GM12878 (cell line): Measurements from ENCODE around the gene C19orf38. TPM values are rescaled to one million over a fixed set of nuclear protein-coding genes. Genes with fewer than 3 reads are reported as not detected.
A peak's percentile ranks its signal among the peaks of the same experiment; 100 is the strongest.

Experiments used
- BHLHE40 ChIP-seq, 2 experiments: fragments of 450-650 bp in 1 of 2; IDR thresholded peaks; 2 replicates each; pipeline ENCODE4 v1.6.1; 2011 to 2017; ENCODE audit warnings: low read depth in 2 of 2, borderline replicate concordance in 1 of 2, improper control_type of control experiment in 1 of 2, low read length in 1 of 2, mild to moderate bottlenecking in 1 of 2
- BMI1 ChIP-seq: fragments of 450-650 bp; IDR thresholded peaks from 2 replicates; pipeline ENCODE4 v1.6.1; 2016; ENCODE audit warnings: mild to moderate bottlenecking, moderate library complexity, borderline replicate concordance
- CBFB ChIP-seq: IDR thresholded peaks from 2 replicates; pipeline ENCODE4 v1.6.1; 2016; ENCODE audit warnings: antibody characterized with exemption, low read depth
- CREB1 ChIP-seq: IDR thresholded peaks from 2 replicates; pipeline ENCODE4 v1.6.1; 2012; ENCODE audit warnings: low read depth, mild to moderate bottlenecking, inconsistent platforms
- DPF2 ChIP-seq: fragments of 450-650 bp; IDR thresholded peaks from 2 replicates; pipeline ENCODE4 v1.6.1; 2017; ENCODE audit warnings: mild to moderate bottlenecking
- FOXK2 ChIP-seq: fragments of 450-650 bp; IDR thresholded peaks from 2 replicates; pipeline ENCODE4 v1.6.1; 2017; ENCODE audit warnings: mild to moderate bottlenecking, moderate library complexity
- FOXM1 ChIP-seq: IDR thresholded peaks from 2 replicates; pipeline ENCODE4 v1.6.1; 2012; ENCODE audit warnings: low read depth, mild to moderate bottlenecking, inconsistent platforms, low read length, moderate library complexity
- HDAC2 ChIP-seq: fragments of 200-600 bp; sonication (generic); IDR thresholded peaks from 2 replicates; pipeline ENCODE4 v1.6.1; 2017
- IRF3 ChIP-seq: fragments of 450-650 bp; IDR thresholded peaks from 2 replicates; pipeline ENCODE4 v1.6.1; 2014; ENCODE audit warnings: mild to moderate bottlenecking
- MEF2A ChIP-seq: IDR thresholded peaks from 2 replicates; pipeline ENCODE4 v1.6.1; 2011; ENCODE audit warnings: low read depth, mild to moderate bottlenecking, low read length, moderate library complexity; ENCODE audit not compliant: insufficient read depth
- MTA2 ChIP-seq: fragments of 450-650 bp; IDR thresholded peaks from 2 replicates; pipeline ENCODE4 v1.6.1; 2016; ENCODE audit warnings: low read depth, mild to moderate bottlenecking, moderate library complexity
- MTA3 ChIP-seq: IDR thresholded peaks from 2 replicates; pipeline ENCODE4 v1.6.1; 2012; ENCODE audit warnings: low read length, inconsistent platforms, borderline replicate concordance
- NBN ChIP-seq: fragments of 450-650 bp; IDR thresholded peaks from 2 replicates; pipeline ENCODE4 v1.6.1; 2016
- NRF1 ChIP-seq: conservative IDR thresholded peaks from 2 replicates; pipeline ENCODE4 v1.6.1; 2011; ENCODE audit warnings: mild to moderate bottlenecking, low read depth, low read length, improper control_type of control experiment
- POLR2A ChIP-seq: IDR thresholded peaks from 2 replicates; pipeline ENCODE4 v1.6.1; 2011; ENCODE audit warnings: low read depth, mild to moderate bottlenecking, low read length
- RUNX3 ChIP-seq: IDR thresholded peaks from 2 replicates; pipeline ENCODE4 v1.6.1; 2012; ENCODE audit warnings: low read length, inconsistent platforms
- SMAD1 ChIP-seq: fragments of 450-650 bp; IDR thresholded peaks from 2 replicates; pipeline ENCODE4 v1.6.1; 2018; ENCODE audit warnings: mild to moderate bottlenecking, low read depth; ENCODE audit not compliant: partially characterized antibody
- SMAD5 ChIP-seq: IDR thresholded peaks from 2 replicates; pipeline ENCODE4 v1.6.1; 2016; ENCODE audit warnings: antibody characterized with exemption, low read depth
- SP1 ChIP-seq: IDR thresholded peaks from one replicate; pipeline ENCODE4 v1.6.1; 2011; ENCODE audit warnings: low read depth, low read length
- SREBF1 ChIP-seq: IDR thresholded peaks from 2 replicates; pipeline ENCODE4 v1.6.1; 2012; ENCODE audit warnings: mild to moderate bottlenecking, low read length
- TARDBP ChIP-seq: IDR thresholded peaks from 2 replicates; pipeline ENCODE4 v1.6.1; 2016; ENCODE audit warnings: borderline replicate concordance
- TCF7 ChIP-seq: IDR thresholded peaks from 2 replicates; pipeline ENCODE4 v1.6.1; 2014; ENCODE audit warnings: antibody characterized with exemption, borderline replicate concordance
- YY1 ChIP-seq: IDR thresholded peaks from 2 replicates; pipeline ENCODE4 v1.6.1; 2011; ENCODE audit warnings: low read depth, mild to moderate bottlenecking, low read length
- ZNF274 ChIP-seq: IDR thresholded peaks from one replicate; pipeline ENCODE4 v1.8.0; 2011; ENCODE audit not compliant: insufficient read length, insufficient read depth
- polyA plus RNA-seq, 11 experiments: library from polyadenylated mRNA; depleted of rRNA in 4 of 11; unstranded in 6 of 11; stranded (reverse) in 5 of 11; fragments of >200 nt; fragmentation: Nextera tagmentation in 4 of 11; fragmentation: Illumina TruSeq in 1 of 11; extraction: Ambion mirVana in 4 of 11; extraction: Trizol in 1 of 11; gene quantifications; 1 replicate in 1 of 11; 2 replicates in 10 of 11; pipeline versions ENCODE4 v1.2.1 to v1.2.3, GENCODE V29; 2011 to 2016; ENCODE audit warnings: inconsistent platforms in 2 of 11, missing spikeins in 2 of 11, low read depth in 1 of 11
- total RNA-seq, 4 experiments: library from RNA; depleted of rRNA in 3 of 4; stranded (reverse); fragments of >200 nt in 3 of 4; fragmentation: Illumina TruSeq in 1 of 4; extraction: Trizol in 1 of 4; gene quantifications; 2 replicates each; pipeline versions ENCODE4 v1.2.1 to v1.2.3, GENCODE V29; 2013 to 2021
- TF ChIP-seq, protein P1 (sequence below): fragments of 450-650 bp; IDR thresholded peaks from 2 replicates; pipeline ENCODE4 v1.6.1; 2017; ENCODE audit warnings: mild to moderate bottlenecking, moderate library complexity
- TF ChIP-seq, protein P2 (sequence below), 3 experiments: IDR thresholded peaks in 2 of 3; conservative IDR thresholded peaks in 1 of 3; 2 replicates each; pipeline ENCODE4 v1.5.1; 2011; ENCODE audit warnings: low read depth in 3 of 3, low read length in 3 of 3, mild to moderate bottlenecking in 3 of 3, control low read depth in 2 of 3, moderate library complexity in 2 of 3, inconsistent platforms in 1 of 3, mixed read lengths in 1 of 3; ENCODE audit not compliant: control insufficient read depth in 2 of 3, insufficient read depth in 1 of 3; ENCODE audit errors: extremely low read depth in 1 of 3

Gene C19orf38
- total and polyA plus RNA-seq, 10 of the 15 experiments (the other 5 are each of a cell fraction or from before 2014, with no cell fraction given) = 2.6 to 7.5 (median 5.0) TPM

- TF ChIP-seq, protein P1, sequence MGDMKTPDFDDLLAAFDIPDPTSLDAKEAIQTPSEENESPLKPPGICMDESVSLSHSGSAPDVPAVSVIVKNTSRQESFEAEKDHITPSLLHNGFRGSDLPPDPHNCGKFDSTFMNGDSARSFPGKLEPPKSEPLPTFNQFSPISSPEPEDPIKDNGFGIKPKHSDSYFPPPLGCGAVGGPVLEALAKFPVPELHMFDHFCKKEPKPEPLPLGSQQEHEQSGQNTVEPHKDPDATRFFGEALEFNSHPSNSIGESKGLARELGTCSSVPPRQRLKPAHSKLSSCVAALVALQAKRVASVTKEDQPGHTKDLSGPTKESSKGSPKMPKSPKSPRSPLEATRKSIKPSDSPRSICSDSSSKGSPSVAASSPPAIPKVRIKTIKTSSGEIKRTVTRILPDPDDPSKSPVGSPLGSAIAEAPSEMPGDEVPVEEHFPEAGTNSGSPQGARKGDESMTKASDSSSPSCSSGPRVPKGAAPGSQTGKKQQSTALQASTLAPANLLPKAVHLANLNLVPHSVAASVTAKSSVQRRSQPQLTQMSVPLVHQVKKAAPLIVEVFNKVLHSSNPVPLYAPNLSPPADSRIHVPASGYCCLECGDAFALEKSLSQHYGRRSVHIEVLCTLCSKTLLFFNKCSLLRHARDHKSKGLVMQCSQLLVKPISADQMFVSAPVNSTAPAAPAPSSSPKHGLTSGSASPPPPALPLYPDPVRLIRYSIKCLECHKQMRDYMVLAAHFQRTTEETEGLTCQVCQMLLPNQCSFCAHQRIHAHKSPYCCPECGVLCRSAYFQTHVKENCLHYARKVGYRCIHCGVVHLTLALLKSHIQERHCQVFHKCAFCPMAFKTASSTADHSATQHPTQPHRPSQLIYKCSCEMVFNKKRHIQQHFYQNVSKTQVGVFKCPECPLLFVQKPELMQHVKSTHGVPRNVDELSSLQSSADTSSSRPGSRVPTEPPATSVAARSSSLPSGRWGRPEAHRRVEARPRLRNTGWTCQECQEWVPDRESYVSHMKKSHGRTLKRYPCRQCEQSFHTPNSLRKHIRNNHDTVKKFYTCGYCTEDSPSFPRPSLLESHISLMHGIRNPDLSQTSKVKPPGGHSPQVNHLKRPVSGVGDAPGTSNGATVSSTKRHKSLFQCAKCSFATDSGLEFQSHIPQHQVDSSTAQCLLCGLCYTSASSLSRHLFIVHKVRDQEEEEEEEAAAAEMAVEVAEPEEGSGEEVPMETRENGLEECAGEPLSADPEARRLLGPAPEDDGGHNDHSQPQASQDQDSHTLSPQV = no peak
- no peak for TF ChIP-seq FOXK2
- 0 out of 2 replicates have a peak, but pooled peaks have one; percentile 29 for TF ChIP-seq HDAC2
- peak; percentile 93 for TF ChIP-seq RUNX3
- no peak for TF ChIP-seq NRF1
- peak; percentile 60 for TF ChIP-seq SP1
- no peak for TF ChIP-seq MEF2A
- peak; percentile 94 to 95 for TF ChIP-seq BHLHE40 (IDR thresholded peaks at IDR 0.05; ENCODE audit: borderline replicate concordance in 1 of 2, low read depth in 2 of 2, low read length in 1 of 2)
- TF ChIP-seq DPF2 = peak; percentile 100
- TF ChIP-seq CREB1 = peak; percentile 67
- TF ChIP-seq IRF3 = no peak
- TF ChIP-seq CBFB = peak; percentile 73
- TF ChIP-seq MTA3 = 0 out of 2 replicates have a peak, but pooled peaks have one; percentile 42
- TF ChIP-seq TARDBP = no peak
- no peak for TF ChIP-seq SMAD1
- TF ChIP-seq YY1 = no peak; the same call in 1 of the 2 replicates
- no peak for TF ChIP-seq ZNF274
- TF ChIP-seq NBN = peak; percentile 72
- TF ChIP-seq, protein P2, sequence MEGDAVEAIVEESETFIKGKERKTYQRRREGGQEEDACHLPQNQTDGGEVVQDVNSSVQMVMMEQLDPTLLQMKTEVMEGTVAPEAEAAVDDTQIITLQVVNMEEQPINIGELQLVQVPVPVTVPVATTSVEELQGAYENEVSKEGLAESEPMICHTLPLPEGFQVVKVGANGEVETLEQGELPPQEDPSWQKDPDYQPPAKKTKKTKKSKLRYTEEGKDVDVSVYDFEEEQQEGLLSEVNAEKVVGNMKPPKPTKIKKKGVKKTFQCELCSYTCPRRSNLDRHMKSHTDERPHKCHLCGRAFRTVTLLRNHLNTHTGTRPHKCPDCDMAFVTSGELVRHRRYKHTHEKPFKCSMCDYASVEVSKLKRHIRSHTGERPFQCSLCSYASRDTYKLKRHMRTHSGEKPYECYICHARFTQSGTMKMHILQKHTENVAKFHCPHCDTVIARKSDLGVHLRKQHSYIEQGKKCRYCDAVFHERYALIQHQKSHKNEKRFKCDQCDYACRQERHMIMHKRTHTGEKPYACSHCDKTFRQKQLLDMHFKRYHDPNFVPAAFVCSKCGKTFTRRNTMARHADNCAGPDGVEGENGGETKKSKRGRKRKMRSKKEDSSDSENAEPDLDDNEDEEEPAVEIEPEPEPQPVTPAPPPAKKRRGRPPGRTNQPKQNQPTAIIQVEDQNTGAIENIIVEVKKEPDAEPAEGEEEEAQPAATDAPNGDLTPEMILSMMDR (IDR thresholded peaks at IDR 0.05 in 2 of 3, conservative IDR thresholded peaks at IDR 0.05 in 1 of 3; ENCODE audit: control insufficient read depth in 2 of 3, extremely low read depth in 1 of 3, insufficient read depth in 1 of 3, low read depth in 3 of 3, low read length in 3 of 3) = no peak
- TF ChIP-seq SMAD5 = no peak
- TF ChIP-seq POLR2A = peak; percentile 64; the same call in 1 of the 2 replicates
- peak; percentile 90; the same call in 1 of the 2 replicates for TF ChIP-seq FOXM1
- peak; percentile 60; the same call in 1 of the 2 replicates for TF ChIP-seq BMI1
- TF ChIP-seq MTA2 = peak; percentile 80
- no peak for TF ChIP-seq TCF7
- TF ChIP-seq SREBF1 = no peak
These were observed 28.4 kb downstream of the C19orf38 start (continued) for GRCh38 chr19:10876459-10877240.
